Measurements from ENCODE around the gene B4GALNT4.
"Not testable (repeated sequence)": the region's sequence is repeated elsewhere in the genome, so short reads cannot be mapped to it uniquely, and the experiment has no call there.

B4GALNT4 gene

GRCh38 chr11:424766-425165 lies 55.5 kb downstream of the B4GALNT4 start:
- DNase-seq: not testable (repeated sequence)

GRCh38 chr11:425301-425700 lies 56.0 kb downstream of the B4GALNT4 start:
- no peak for DNase-seq

- no peak for DNase-seq
Measured at GRCh38 chr11:426851-427250, 57.6 kb downstream of the B4GALNT4 start.

- no peak for DNase-seq
Measured at GRCh38 chr11:428295-428694, 59.0 kb downstream of the B4GALNT4 start.

- DNase-seq: no peak
Measured at GRCh38 chr11:429391-429790, 60.1 kb downstream of the B4GALNT4 start.

GRCh38 chr11:429931-430456 lies 60.7 kb downstream of the B4GALNT4 start:
- DNase-seq: no peak

All from stimulated activated CD4-positive, alpha-beta T cell treated with anti-CD3 and anti-CD28 coated beads, Interleukin-4, amount 100 ng/mL, for 24 hours (primary cell).